ENCODE results near the gene SGSM2.
"Not testable (repeated sequence)": the region's sequence is repeated elsewhere in the genome, so short reads cannot be mapped to it uniquely, and the experiment has no call there.

SGSM2 gene

GRCh38 chr17:2336852-2337543, at the start of gene SGSM2:
Gene SGSM2, plus strand, starts transcription at chr17:2337501. Its CDS starts 188 bp downstream, at chr17:2337689.
- DNase-seq: peak in 8 of 14 donors; percentile 23 to 58 (median 39)

GRCh38 chr17:2289878-2290478, 47.3 kb upstream of the SGSM2 start:
- no peak for DNase-seq

GRCh38 chr17:2292100-2292499, 45.2 kb upstream of the SGSM2 start:
- no peak for DNase-seq

GRCh38 chr17:2295575-2295974, 41.7 kb upstream of the SGSM2 start:
- DNase-seq: no peak

- DNase-seq: no peak
Measured at GRCh38 chr17:2297023-2297422, 40.3 kb upstream of the SGSM2 start.

GRCh38 chr17:2299136-2299535, 38.2 kb upstream of the SGSM2 start:
- DNase-seq: no peak

GRCh38 chr17:2299756-2300155, 37.5 kb upstream of the SGSM2 start:
- DNase-seq: no peak

GRCh38 chr17:2302778-2303203, 34.5 kb upstream of the SGSM2 start:
- DNase-seq: peak in 3 of 14 donors; percentile 36 to 41 (median 37)

GRCh38 chr17:2303204-2304188, 33.8 kb upstream of the SGSM2 start, which contains the start of the genes SMG6 and SRR:
Gene SMG6, minus strand, starts transcription at chr17:2303785. Its CDS starts 65 bp downstream, at chr17:2303720.
Gene SRR, plus strand, starts transcription at chr17:2303950. Its CDS starts 11,611 bp downstream, at chr17:2315561.
- DNase-seq: peak; percentile 35 to 95 (median 88)

- no peak for DNase-seq
Measured at GRCh38 chr17:2304931-2305330, 32.4 kb upstream of the SGSM2 start.

- DNase-seq: no peak
Measured at GRCh38 chr17:2309338-2310154, 27.8 kb upstream of the SGSM2 start.

GRCh38 chr17:2312736-2313135, 24.6 kb upstream of the SGSM2 start:
- no peak for DNase-seq

GRCh38 chr17:2316916-2317205, 20.4 kb upstream of the SGSM2 start:
- not testable (repeated sequence) for DNase-seq

GRCh38 chr17:2317796-2318195, 19.5 kb upstream of the SGSM2 start:
- DNase-seq: no peak

- DNase-seq: no peak
Measured at GRCh38 chr17:2319051-2319450, 18.2 kb upstream of the SGSM2 start.

- DNase-seq: no peak
Measured at GRCh38 chr17:2321399-2321798, 15.9 kb upstream of the SGSM2 start.

- no peak for DNase-seq
Measured at GRCh38 chr17:2323629-2324314, 13.5 kb upstream of the SGSM2 start.

- DNase-seq: no peak
Measured at GRCh38 chr17:2331303-2331702, 6.0 kb upstream of the SGSM2 start.

GRCh38 chr17:2335726-2336214, 1.5 kb upstream of the SGSM2 start:
- no peak for DNase-seq

GRCh38 chr17:2336215-2336851, 968 bp upstream of the SGSM2 start, which contains the start of gene TSR1:
Gene TSR1, minus strand, starts transcription at chr17:2336457. Its CDS starts 30 bp downstream, at chr17:2336427.
- DNase-seq: peak; percentile 50 to 92 (median 84)
